Mesendoderm (in vitro differentiated cells): ENCODE results near the gene CLTCL1.
"Not testable (repeated sequence)": the region's sequence is repeated elsewhere in the genome, so short reads cannot be mapped to it uniquely, and the experiment has no call there.

Experiments used
- DNase-seq: peaks from one replicate; pipeline ENCODE4 v3.0.0; 2013
- H2AK5ac ChIP-seq: 2 replicates; pipeline ENCODE4 v1.6.1; 2013; ENCODE audit warnings: low read length, inconsistent platforms
- H2BK120ac ChIP-seq: 2 replicates; pipeline ENCODE4 v1.6.1; 2013; ENCODE audit warnings: low read depth, mild to moderate bottlenecking, low read length, moderate library complexity, mixed read lengths
- H2BK15ac ChIP-seq: replicated peaks from 2 replicates; pipeline ENCODE4 v1.6.1; 2013; ENCODE audit warnings: low read depth, mild to moderate bottlenecking, moderate library complexity
- H2BK5ac ChIP-seq: 2 replicates; pipeline ENCODE4 v1.6.1; 2013; ENCODE audit warnings: low read length, inconsistent platforms
- H3K18ac ChIP-seq: 2 replicates; pipeline ENCODE4 v1.6.1; 2013; ENCODE audit warnings: mild to moderate bottlenecking, low read length, mixed read lengths
- H3K23ac ChIP-seq: one replicate; pipeline ENCODE4 v1.6.1; 2013; ENCODE audit warnings: low read length
- H3K27ac ChIP-seq: 2 replicates; pipeline ENCODE4 v1.5.1; 2013; ENCODE audit warnings: low read depth, mild to moderate bottlenecking, inconsistent platforms, low read length, moderate library complexity
- H3K27me3 ChIP-seq: 2 replicates; pipeline ENCODE4 v1.6.1; 2013; ENCODE audit warnings: low read length, control low read depth, mild to moderate bottlenecking, inconsistent platforms; ENCODE audit not compliant: insufficient read depth, poor library complexity
- H3K36me3 ChIP-seq: 2 replicates; pipeline ENCODE4 v1.6.1; 2013; ENCODE audit warnings: low read length, inconsistent platforms; ENCODE audit not compliant: control insufficient read depth, insufficient read depth
- H3K4ac ChIP-seq: one replicate; pipeline ENCODE4 v1.6.1; 2013; ENCODE audit warnings: low read depth, mild to moderate bottlenecking, low read length, moderate library complexity
- H3K4me1 ChIP-seq: 2 replicates; pipeline ENCODE4 v1.6.1; 2013; ENCODE audit warnings: low read depth, low read length, inconsistent platforms; ENCODE audit not compliant: control insufficient read depth
- H3K4me2 ChIP-seq: 2 replicates; pipeline ENCODE4 v1.6.1; 2013; ENCODE audit warnings: low read length
- H3K4me3 ChIP-seq: 2 replicates; pipeline ENCODE4 v1.5.1; 2013; ENCODE audit warnings: mild to moderate bottlenecking, low read length
- H3K56ac ChIP-seq: one replicate; pipeline ENCODE4 v1.6.1; 2013; ENCODE audit warnings: low read length
- H3K79me1 ChIP-seq: 2 replicates; pipeline ENCODE4 v1.6.1; 2013; ENCODE audit warnings: low read length, inconsistent platforms
- H3K79me2 ChIP-seq: 2 replicates; pipeline ENCODE4 v1.6.1; 2013; ENCODE audit warnings: mild to moderate bottlenecking, low read length; ENCODE audit not compliant: control insufficient read depth, insufficient read depth
- H3K9ac ChIP-seq: 2 replicates; pipeline ENCODE4 v1.6.1; 2013; ENCODE audit warnings: low read length, inconsistent platforms
- H4K5ac ChIP-seq: one replicate; pipeline ENCODE4 v1.6.1; 2013; ENCODE audit warnings: low read length
- H4K8ac ChIP-seq: one replicate; pipeline ENCODE4 v1.6.1; 2013; ENCODE audit warnings: low read depth, mild to moderate bottlenecking, control low read depth, low read length, moderate library complexity
- WGBS: extraction: QIAGEN DNeasy Blood & Tissue Kit; methylation state at CpG from one replicate; pipeline ENCODE4 v1.1.7; 2013; ENCODE audit warnings: low lambda C conversion rate, missing lambda C conversion rate; ENCODE audit not compliant: insufficient coverage; ENCODE audit errors: extremely low coverage; 5-methylcytosine and 5-hydroxymethylcytosine counted together

The CLTCL1 gene

GRCh38 chr22:19330865-19331418 is 39.4 kb upstream of the CLTCL1 start:
- Histone ChIP-seq H3K27ac (no peak overlapping the region), H2AK5ac (no peak overlapping the region), H3K4me1 (no peaks in the 10 kb centered on the region), H4K8ac (no peak overlapping the region), H3K4ac (no peak overlapping the region), H3K9ac (no peak overlapping the region), H3K18ac (no peak overlapping the region), H2BK15ac (no peak overlapping the region), H2BK5ac (no peak overlapping the region), H2BK120ac (no peak overlapping the region), H3K23ac (no peak overlapping the region), H3K79me2 (no peaks in the 10 kb centered on the region), H3K79me1 (no peaks in the 10 kb centered on the region), H3K4me3 (no peak overlapping the region), H3K56ac (no peak overlapping the region), H3K36me3 (peaks cover 11% of the 10 kb centered on the region), H3K4me2 (no peak overlapping the region), H4K5ac (no peak overlapping the region), H3K27me3 (no peaks in the 10 kb centered on the region)
- no peak for DNase-seq
- no CpG with 5 or more reads among the region's 13 CpGs for WGBS

- H3K79me1 ChIP-seq, H3K27ac ChIP-seq, H3K56ac ChIP-seq, H3K23ac ChIP-seq, H2BK5ac ChIP-seq, H3K4ac ChIP-seq, DNase-seq, H2AK5ac ChIP-seq, H4K8ac ChIP-seq, H4K5ac ChIP-seq, H3K4me3 ChIP-seq, H3K4me1 ChIP-seq, H3K18ac ChIP-seq, H2BK15ac ChIP-seq, H3K4me2 ChIP-seq, H3K79me2 ChIP-seq, H2BK120ac ChIP-seq, H3K9ac ChIP-seq, H3K27me3 ChIP-seq: not testable (repeated sequence)
- H3K36me3 ChIP-seq: peaks cover 11% of the 10 kb centered on the region
- no CpG with 5 or more reads among the region's 5 CpGs for whole genome bisulfite sequencing
These were observed 38.7 kb upstream of the CLTCL1 start for GRCh38 chr22:19330205-19330604.

GRCh38 chr22:19329454-19329853 is 37.9 kb upstream of the CLTCL1 start:
- Histone ChIP-seq H2BK15ac (no peak overlapping the region), H3K18ac (no peak overlapping the region), H3K4ac (no peak overlapping the region), H2AK5ac (no peak overlapping the region), H3K79me1 (no peaks in the 10 kb centered on the region), H3K4me2 (no peak overlapping the region), H3K79me2 (no peaks in the 10 kb centered on the region), H2BK120ac (no peak overlapping the region), H3K4me3 (no peak overlapping the region), H3K56ac (no peak overlapping the region), H4K8ac (no peak overlapping the region), H3K4me1 (no peaks in the 10 kb centered on the region), H3K36me3 (peaks cover 11% of the 10 kb centered on the region), H3K27me3 (no peaks in the 10 kb centered on the region), H4K5ac (no peak overlapping the region), H2BK5ac (no peak overlapping the region), H3K27ac (no peak overlapping the region), H3K23ac (no peak overlapping the region), H3K9ac (no peak overlapping the region)
- WGBS: no CpG with 5 or more reads among the region's 3 CpGs
- DNase-seq: no peak

DNA sequence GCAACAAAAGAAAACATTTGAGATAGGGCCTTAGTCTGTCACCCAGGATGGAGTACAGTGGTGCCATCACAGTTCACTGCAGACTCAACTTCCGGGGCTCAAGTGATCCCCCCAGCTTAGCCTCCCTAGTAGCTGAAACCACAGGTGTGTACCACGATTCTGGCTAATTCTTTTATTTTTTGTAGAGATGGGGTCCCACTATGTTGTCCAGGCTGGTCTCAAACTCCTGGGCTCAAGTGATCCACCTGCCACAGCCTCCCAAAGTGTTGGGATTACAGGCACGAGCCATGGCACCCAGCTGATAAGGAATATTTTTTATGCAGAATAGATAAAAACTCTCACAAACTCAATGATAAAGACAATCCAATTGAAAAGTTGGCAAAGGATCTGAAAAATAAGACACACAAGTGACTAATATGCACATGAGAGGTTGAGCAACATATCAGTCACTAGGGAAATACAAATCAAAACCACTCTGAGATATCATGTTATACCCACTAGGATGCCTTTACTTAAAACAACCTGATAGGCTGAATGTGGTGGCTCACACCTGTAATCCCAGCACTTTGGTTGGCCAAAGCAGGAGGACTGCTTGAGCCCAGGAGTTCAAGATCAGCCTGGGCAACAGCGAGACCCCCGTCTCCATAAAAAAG is 33.9 kb upstream of the CLTCL1 start:
- H3K79me2 ChIP-seq: no peaks in the 10 kb centered on the region
- H3K56ac ChIP-seq: no peak overlapping the region
- H4K5ac ChIP-seq: no peak overlapping the region
- H3K18ac ChIP-seq: no peak overlapping the region
- no peak overlapping the region for H3K9ac ChIP-seq
- DNase-seq: no peak
- H4K8ac ChIP-seq: no peak overlapping the region
- H3K27me3 ChIP-seq: no peaks in the 10 kb centered on the region
- no peaks in the 10 kb centered on the region for H3K4me1 ChIP-seq
- H3K36me3 ChIP-seq: peaks cover 4% of the 10 kb centered on the region
- H3K27ac ChIP-seq: no peak overlapping the region
- no peak overlapping the region for H2BK5ac ChIP-seq
- H3K79me1 ChIP-seq: no peaks in the 10 kb centered on the region
- no peak overlapping the region for H3K4me3 ChIP-seq
- no peak overlapping the region for H2AK5ac ChIP-seq
- no peak overlapping the region for H3K4ac ChIP-seq
- H3K4me2 ChIP-seq: no peak overlapping the region
- no peak overlapping the region for H2BK15ac ChIP-seq
- no peak overlapping the region for H3K23ac ChIP-seq
- H2BK120ac ChIP-seq: no peak overlapping the region
- no CpG with 5 or more reads among the region's 5 CpGs for WGBS

GRCh38 chr22:19323420-19323819 is 31.9 kb upstream of the CLTCL1 start:
- not testable (repeated sequence) for H3K79me1 ChIP-seq, H2AK5ac ChIP-seq, H3K4me1 ChIP-seq, H3K4me2 ChIP-seq, H4K5ac ChIP-seq, H4K8ac ChIP-seq, H3K4ac ChIP-seq, H2BK120ac ChIP-seq, H3K79me2 ChIP-seq, H2BK15ac ChIP-seq, H3K23ac ChIP-seq, H3K4me3 ChIP-seq, H2BK5ac ChIP-seq, H3K9ac ChIP-seq, H3K56ac ChIP-seq, H3K36me3 ChIP-seq, DNase-seq, H3K27ac ChIP-seq, H3K18ac ChIP-seq, H3K27me3 ChIP-seq
- no CpG with 5 or more reads among the region's 6 CpGs for WGBS

DNA sequence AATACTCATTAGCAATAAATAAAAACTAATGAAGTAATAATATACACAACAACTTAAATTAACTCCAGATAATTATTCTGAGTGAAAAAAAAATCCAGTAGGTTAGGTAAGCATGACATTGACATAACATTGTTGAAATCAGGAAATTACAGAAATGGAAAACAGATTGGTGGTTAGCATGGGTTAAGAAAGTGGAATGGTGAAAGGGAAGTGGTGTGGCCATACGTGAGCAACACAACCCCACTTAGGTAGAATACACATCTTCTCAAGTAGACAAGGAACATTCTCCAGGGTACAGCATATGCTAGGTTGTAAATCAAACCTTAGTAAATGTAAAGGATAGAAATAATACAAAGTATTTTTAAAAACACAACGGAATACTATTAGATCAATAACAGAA is 30.2 kb upstream of the CLTCL1 start:
- no peaks in the 10 kb centered on the region for H3K4me1 ChIP-seq
- H3K4ac ChIP-seq: no peak overlapping the region
- H3K23ac ChIP-seq: no peak overlapping the region
- no peak overlapping the region for H3K56ac ChIP-seq
- H4K8ac ChIP-seq: no peak overlapping the region
- H3K4me2 ChIP-seq: no peak overlapping the region
- H2BK120ac ChIP-seq: no peak overlapping the region
- no peak overlapping the region for H2AK5ac ChIP-seq
- no peak overlapping the region for H2BK15ac ChIP-seq
- no CpG with 5 or more reads among the region's 2 CpGs for WGBS
- H3K79me1 ChIP-seq: no peaks in the 10 kb centered on the region
- no peaks in the 10 kb centered on the region for H3K79me2 ChIP-seq
- H3K4me3 ChIP-seq: no peak overlapping the region
- H3K9ac ChIP-seq: no peak overlapping the region
- H4K5ac ChIP-seq: no peak overlapping the region
- H3K36me3 ChIP-seq: no peaks in the 10 kb centered on the region
- DNase-seq: no peak
- no peak overlapping the region for H3K18ac ChIP-seq
- no peak overlapping the region for H3K27ac ChIP-seq
- no peak overlapping the region for H2BK5ac ChIP-seq
- H3K27me3 ChIP-seq: no peaks in the 10 kb centered on the region
